Brain microvascular endothelial cell (primary cell): ENCODE measurements around the gene HNF4A.
"Not testable (repeated sequence)": the region's sequence is repeated elsewhere in the genome, so short reads cannot be mapped to it uniquely, and the experiment has no call there.

Experiments used
- DNase-seq: peaks from one replicate; pipeline ENCODE4 v3.0.0-alpha.2; 2020
- H3K27ac ChIP-seq: fragments of 250-450 bp; sonication (Bioruptor Pico); 2 replicates; pipeline ENCODE4 v1.5.1; 2020; ENCODE audit warnings: mild to moderate bottlenecking, moderate library complexity
- H3K27me3 ChIP-seq: fragments of 250-450 bp; sonication (Bioruptor Pico); replicated peaks from 2 replicates; pipeline ENCODE4 v1.5.1; 2020; ENCODE audit warnings: mild to moderate bottlenecking
- H3K36me3 ChIP-seq: fragments of 250-450 bp; sonication (Bioruptor Pico); replicated peaks from 2 replicates; pipeline ENCODE4 v1.5.1; 2020; ENCODE audit warnings: mild to moderate bottlenecking
- H3K4me3 ChIP-seq: 2 replicates; pipeline ENCODE4 v1.5.1; 2011; ENCODE audit warnings: low read depth, mild to moderate bottlenecking, control low read depth, low read length, moderate library complexity
- in situ Hi-C: cut with HindIII; loops from 2 replicates; pipeline ENCODE4 v1.10.0; 2017; ENCODE audit warnings: low sequenced_read_pairs, low pct_ligation_motif_present
- TF ChIP-seq, protein P1 (sequence below): IDR thresholded peaks from 2 replicates; pipeline ENCODE4 v1.5.1; 2011; ENCODE audit warnings: low read depth, mild to moderate bottlenecking, moderate library complexity, low read length, control low read depth, inconsistent platforms; ENCODE audit errors: missing control alignments

The HNF4A gene

GRCh38 chr20:44319839-44320422 lies 35.6 kb upstream of the HNF4A start:
- Histone ChIP-seq H3K4me3 (no peak overlapping the region), H3K27ac (no peak overlapping the region), H3K36me3 (no peaks in the 10 kb centered on the region), H3K27me3 (no peaks in the 10 kb centered on the region)
- TF ChIP-seq, protein P1, sequence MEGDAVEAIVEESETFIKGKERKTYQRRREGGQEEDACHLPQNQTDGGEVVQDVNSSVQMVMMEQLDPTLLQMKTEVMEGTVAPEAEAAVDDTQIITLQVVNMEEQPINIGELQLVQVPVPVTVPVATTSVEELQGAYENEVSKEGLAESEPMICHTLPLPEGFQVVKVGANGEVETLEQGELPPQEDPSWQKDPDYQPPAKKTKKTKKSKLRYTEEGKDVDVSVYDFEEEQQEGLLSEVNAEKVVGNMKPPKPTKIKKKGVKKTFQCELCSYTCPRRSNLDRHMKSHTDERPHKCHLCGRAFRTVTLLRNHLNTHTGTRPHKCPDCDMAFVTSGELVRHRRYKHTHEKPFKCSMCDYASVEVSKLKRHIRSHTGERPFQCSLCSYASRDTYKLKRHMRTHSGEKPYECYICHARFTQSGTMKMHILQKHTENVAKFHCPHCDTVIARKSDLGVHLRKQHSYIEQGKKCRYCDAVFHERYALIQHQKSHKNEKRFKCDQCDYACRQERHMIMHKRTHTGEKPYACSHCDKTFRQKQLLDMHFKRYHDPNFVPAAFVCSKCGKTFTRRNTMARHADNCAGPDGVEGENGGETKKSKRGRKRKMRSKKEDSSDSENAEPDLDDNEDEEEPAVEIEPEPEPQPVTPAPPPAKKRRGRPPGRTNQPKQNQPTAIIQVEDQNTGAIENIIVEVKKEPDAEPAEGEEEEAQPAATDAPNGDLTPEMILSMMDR: no peak
- no peak for DNase-seq
- in situ Hi-C loops: no loop called here

DNA sequence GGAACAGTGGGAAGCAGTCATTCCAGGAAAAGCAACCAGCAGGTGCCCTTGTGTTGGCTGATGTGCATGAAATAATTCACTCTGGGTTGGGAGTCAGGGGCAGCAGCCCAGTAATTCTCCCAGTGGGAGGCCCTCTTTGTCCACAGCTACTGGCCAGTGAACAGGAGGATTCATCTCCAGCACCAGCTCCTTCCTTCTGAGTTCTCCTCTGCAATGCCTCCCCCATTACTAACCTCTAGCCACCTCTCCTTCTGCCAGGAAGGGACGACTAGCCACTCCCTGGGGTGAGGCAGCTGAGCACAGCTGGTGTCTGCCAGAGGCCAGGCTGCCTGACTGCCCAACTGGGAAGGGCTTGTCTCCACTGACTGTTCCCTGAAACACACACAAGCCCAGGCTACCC lies 31.2 kb upstream of the HNF4A start:
- TF ChIP-seq, protein P1: no peak
- Histone ChIP-seq H3K27me3 (no peaks in the 10 kb centered on the region), H3K27ac (no peak overlapping the region), H3K4me3 (no peak overlapping the region), H3K36me3 (no peaks in the 10 kb centered on the region)
- in situ Hi-C loops: no loop called here
- DNase-seq: no peak

DNA sequence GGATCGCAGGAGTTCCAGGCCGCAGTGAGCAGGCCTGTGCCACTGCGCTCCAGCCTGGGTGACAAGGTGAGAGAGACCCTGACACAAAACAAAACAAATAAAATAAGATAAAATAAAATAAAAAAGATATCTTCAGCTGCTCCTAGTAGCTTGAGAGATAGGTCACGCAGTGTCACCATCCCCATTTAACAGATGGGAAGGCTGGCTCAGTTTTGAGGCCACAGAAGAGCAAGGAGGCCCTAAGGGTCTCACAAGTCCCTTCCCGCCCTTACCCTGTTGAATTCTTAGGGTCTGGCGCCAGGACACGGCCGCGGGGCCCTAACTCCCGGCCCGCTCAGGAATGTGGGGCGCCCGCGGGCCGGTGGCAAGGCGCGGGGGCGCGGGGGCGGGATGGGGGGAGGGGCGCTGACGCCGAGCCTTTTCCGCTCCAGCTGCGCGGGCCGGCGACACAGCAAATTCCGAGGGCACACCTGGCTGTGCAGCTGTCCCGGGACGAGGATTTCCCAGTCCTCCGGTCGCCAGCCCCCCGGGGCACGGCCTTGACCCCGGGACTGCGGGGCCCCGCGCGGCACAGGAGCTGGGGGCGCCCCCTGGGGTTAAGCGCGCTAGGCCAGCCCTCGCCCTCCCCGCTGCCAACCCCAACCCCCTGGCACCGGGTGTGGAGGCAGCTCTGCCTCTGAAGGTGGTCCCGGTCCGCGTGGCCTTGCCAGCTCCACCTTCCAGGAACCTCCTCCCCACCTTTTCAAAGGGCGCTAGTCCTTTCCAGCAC lies 28.9 kb upstream of the HNF4A start:
- in situ Hi-C loops: no loop called here
- H3K27ac ChIP-seq: no peak overlapping the region
- H3K36me3 ChIP-seq: no peaks in the 10 kb centered on the region
- no peak overlapping the region for H3K4me3 ChIP-seq
- TF ChIP-seq, protein P1: no peak
- DNase-seq: no peak
- no peaks in the 10 kb centered on the region for H3K27me3 ChIP-seq

DNA sequence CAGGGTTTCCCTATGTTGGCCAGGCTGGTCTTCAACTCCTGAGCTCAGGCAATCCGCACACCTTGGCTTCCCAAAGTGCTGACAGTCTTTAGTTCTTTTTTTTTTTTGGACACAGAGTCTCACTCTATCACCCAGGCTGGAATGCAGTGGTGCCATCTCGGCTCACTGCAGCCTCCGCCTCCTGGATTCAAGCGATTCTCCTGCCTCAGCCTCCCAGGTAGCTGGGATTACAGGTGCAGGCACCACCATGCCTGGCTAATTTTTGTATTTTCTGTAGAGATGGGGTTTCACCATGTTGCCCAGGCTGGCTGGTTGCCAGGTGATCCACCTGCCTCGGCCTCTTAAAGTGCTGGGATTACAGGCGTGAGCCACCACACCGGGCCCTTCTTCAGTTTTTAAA lies 27.8 kb upstream of the HNF4A start:
- H3K27me3 ChIP-seq, DNase-seq, H3K27ac ChIP-seq, H3K36me3 ChIP-seq, in situ Hi-C loops, H3K4me3 ChIP-seq: not testable (repeated sequence)

- Histone ChIP-seq H3K27ac (no peak overlapping the region), H3K4me3 (no peak overlapping the region), H3K36me3 (no peaks in the 10 kb centered on the region), H3K27me3 (no peaks in the 10 kb centered on the region)
- TF ChIP-seq, protein P1: no peak
- DNase-seq: no peak
- in situ Hi-C loops: no loop called here
These were observed 27.1 kb upstream of the HNF4A start for GRCh38 chr20:44328428-44328827.

- no peaks in the 10 kb centered on the region for H3K36me3 ChIP-seq
- H3K27ac ChIP-seq: no peak overlapping the region
- DNase-seq: no peak
- in situ Hi-C loops: no loop called here
- H3K4me3 ChIP-seq: no peak overlapping the region
- TF ChIP-seq, protein P1: no peak
- peaks cover 3% of the 10 kb centered on the region for H3K27me3 ChIP-seq
These were observed 24.3 kb upstream of the HNF4A start for GRCh38 chr20:44331201-44331600.
